Colonic mucosa (tissue), 4 donors: Measurements from ENCODE around the gene CHD2. TPM values are rescaled to one million over a fixed set of nuclear protein-coding genes. Genes with fewer than 3 reads are reported as not detected.

Source experiments
- DNase-seq: peaks from one replicate; pipeline ENCODE4 v3.0.0-alpha.2; 2020
- H3K27ac ChIP-seq: fragments of 200-600 bp; one replicate; pipeline ENCODE4 v1.8.0; 2021
- H3K27me3 ChIP-seq: fragments of 200-600 bp; one replicate; pipeline ENCODE4 v1.8.0; 2021
- H3K36me3 ChIP-seq: fragments of 200-600 bp; one replicate; pipeline ENCODE4 v1.8.0; 2021
- H3K4me1 ChIP-seq: fragments of 200-600 bp; one replicate; pipeline ENCODE4 v1.8.0; 2021; ENCODE audit warnings: mild to moderate bottlenecking
- H3K4me3 ChIP-seq: fragments of 200-600 bp; one replicate; pipeline ENCODE4 v1.8.0; 2021
- H3K9ac ChIP-seq, 2 donors: one replicate each; pipeline ENCODE4 v1.7.0; 2013; ENCODE audit warnings: control low read depth in 2 of 2, low read depth in 2 of 2, low read length in 2 of 2
- H3K9me3 ChIP-seq: fragments of 200-600 bp; one replicate; pipeline ENCODE4 v1.8.0; 2021
- intact Hi-C: fragments of 100-400 bp; cut with DNase I; formaldehyde crosslinking; loops from one replicate; pipeline ENCODE4 v1.14.1; 2022
- total RNA-seq, 2 donors: library from RNA; stranded (reverse); fragmentation: NEBNext Ultra II Directional in 1 of 2; extraction: Animal tissue kit (Norgen Biotek cat#: 25700) in 1 of 2; gene quantifications; one replicate each; pipeline ENCODE4 v1.2.1, GENCODE V29; 2021
- TF ChIP-seq, protein P1 (sequence below): fragments of 200-600 bp; IDR thresholded peaks from one replicate; pipeline ENCODE4 v1.8.0; 2022; ENCODE audit warnings: antibody characterized with exemption, mild to moderate bottlenecking
- donor health status: healthy.
- donor health status: DM: no; HTN: no; CAD: no.
- donor health status: DM: no; HTN: no; CAD: no.

The CHD2 gene
- total RNA-seq, 2 donors from 2014 or later: 87.5 to 121 TPM

DNA sequence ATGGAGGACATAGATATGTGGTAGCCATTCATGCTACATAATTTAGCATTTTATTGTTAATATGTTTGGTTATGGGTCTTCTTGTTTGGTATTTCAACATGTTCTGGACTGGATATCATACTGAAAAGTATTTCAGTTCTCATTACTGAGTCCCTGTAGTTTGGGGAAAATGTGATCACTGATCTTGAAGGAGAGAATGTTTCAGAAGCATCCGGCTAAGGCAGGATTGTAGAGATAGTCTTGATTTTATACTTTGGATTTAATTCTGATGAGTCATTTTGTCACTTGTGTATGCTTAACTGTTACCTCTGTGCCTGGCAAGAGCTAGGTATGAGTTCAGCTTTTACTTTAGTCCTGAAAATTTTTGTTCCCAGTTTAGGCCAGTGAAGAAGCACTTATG lies 7.1 kb downstream of the CHD2 start:
- Histone ChIP-seq H3K9me3 (no peaks in the 10 kb centered on the region), H3K36me3 (no peaks in the 10 kb centered on the region), H3K9ac (peak overlapping the region in 1 of 2 donors; percentile 96), H3K4me1 (peaks cover 31% of the 10 kb centered on the region), H3K4me3 (no peak overlapping the region), H3K27me3 (no peaks in the 10 kb centered on the region), H3K27ac (peak overlapping the region; percentile 98)
- TF ChIP-seq, protein P1, sequence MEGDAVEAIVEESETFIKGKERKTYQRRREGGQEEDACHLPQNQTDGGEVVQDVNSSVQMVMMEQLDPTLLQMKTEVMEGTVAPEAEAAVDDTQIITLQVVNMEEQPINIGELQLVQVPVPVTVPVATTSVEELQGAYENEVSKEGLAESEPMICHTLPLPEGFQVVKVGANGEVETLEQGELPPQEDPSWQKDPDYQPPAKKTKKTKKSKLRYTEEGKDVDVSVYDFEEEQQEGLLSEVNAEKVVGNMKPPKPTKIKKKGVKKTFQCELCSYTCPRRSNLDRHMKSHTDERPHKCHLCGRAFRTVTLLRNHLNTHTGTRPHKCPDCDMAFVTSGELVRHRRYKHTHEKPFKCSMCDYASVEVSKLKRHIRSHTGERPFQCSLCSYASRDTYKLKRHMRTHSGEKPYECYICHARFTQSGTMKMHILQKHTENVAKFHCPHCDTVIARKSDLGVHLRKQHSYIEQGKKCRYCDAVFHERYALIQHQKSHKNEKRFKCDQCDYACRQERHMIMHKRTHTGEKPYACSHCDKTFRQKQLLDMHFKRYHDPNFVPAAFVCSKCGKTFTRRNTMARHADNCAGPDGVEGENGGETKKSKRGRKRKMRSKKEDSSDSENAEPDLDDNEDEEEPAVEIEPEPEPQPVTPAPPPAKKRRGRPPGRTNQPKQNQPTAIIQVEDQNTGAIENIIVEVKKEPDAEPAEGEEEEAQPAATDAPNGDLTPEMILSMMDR: no peak
- no peak for DNase-seq
- intact Hi-C loops: no loop called here

GRCh38 chr15:92907896-92908712 lies 8.0 kb downstream of the CHD2 start:
- Histone ChIP-seq H3K27ac (peak overlapping the region; percentile 98), H3K4me3 (no peak overlapping the region), H3K9me3 (no peaks in the 10 kb centered on the region), H3K9ac (peak overlapping the region in 1 of 2 donors; percentile 96), H3K27me3 (no peaks in the 10 kb centered on the region), H3K4me1 (peaks cover 36% of the 10 kb centered on the region), H3K36me3 (no peaks in the 10 kb centered on the region)
- no peak for DNase-seq
- TF ChIP-seq, protein P1: no peak
- intact Hi-C loops: no loop called here

DNA sequence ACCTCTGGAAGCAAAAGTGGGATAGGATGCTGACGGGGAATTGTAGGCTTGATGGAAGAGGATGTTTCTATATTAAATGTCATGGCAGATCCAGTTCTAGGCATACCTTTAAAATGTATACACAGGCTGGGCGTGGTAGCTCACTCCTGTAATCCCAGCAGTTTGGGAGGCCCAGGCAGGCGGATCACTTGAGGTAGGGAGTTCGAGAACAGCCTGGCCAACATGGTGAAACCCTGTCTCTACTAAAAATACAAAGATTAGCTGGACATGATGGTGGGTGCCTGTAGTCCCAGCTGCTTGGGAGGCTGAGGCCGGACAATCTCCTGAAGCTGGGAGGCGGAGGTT lies 8.6 kb downstream of the CHD2 start:
- intact Hi-C loops: no loop called here
- Histone ChIP-seq H3K9me3 (no peaks in the 10 kb centered on the region), H3K27ac (peak overlapping the region; percentile 98), H3K4me3 (no peak overlapping the region), H3K27me3 (no peaks in the 10 kb centered on the region), H3K4me1 (peaks cover 40% of the 10 kb centered on the region), H3K9ac (peak overlapping the region in 1 of 2 donors; percentile 96), H3K36me3 (no peaks in the 10 kb centered on the region)
- DNase-seq: no peak
- TF ChIP-seq, protein P1: no peak

GRCh38 chr15:92909136-92909781 lies 9.1 kb downstream of the CHD2 start:
- peak overlapping the region; percentile 98 for H3K27ac ChIP-seq
- H3K36me3 ChIP-seq: no peaks in the 10 kb centered on the region
- no peak overlapping the region for H3K9ac ChIP-seq
- intact Hi-C loops: no loop called here
- H3K9me3 ChIP-seq: no peaks in the 10 kb centered on the region
- no peak for DNase-seq
- no peaks in the 10 kb centered on the region for H3K27me3 ChIP-seq
- TF ChIP-seq, protein P1: no peak
- H3K4me1 ChIP-seq: peaks cover 45% of the 10 kb centered on the region
- H3K4me3 ChIP-seq: no peak overlapping the region

DNA sequence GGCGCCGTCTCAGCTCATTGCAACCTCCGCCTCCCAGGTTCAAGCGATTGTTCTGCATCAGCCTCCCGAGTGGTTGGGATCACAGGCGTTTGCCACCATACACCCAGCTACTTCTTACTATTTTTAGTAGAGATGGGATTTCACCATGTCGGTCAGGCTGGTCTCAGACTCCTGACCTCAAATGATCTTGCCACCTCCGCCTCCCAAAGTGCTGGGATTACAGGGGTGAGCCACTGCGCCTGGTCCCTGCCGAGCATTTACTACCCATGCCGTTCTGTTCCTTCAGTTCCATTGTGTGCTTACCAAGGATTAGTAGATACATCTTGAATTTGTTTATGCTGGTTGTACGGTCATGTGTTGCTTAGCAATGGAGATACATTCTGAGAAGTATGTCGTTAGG lies 10.3 kb downstream of the CHD2 start:
- H3K27me3 ChIP-seq: no peaks in the 10 kb centered on the region
- peaks cover 49% of the 10 kb centered on the region for H3K4me1 ChIP-seq
- TF ChIP-seq, protein P1: no peak
- H3K9me3 ChIP-seq: no peaks in the 10 kb centered on the region
- no peak overlapping the region for H3K9ac ChIP-seq
- peak; percentile 17 for DNase-seq
- H3K27ac ChIP-seq: no peak overlapping the region
- no peaks in the 10 kb centered on the region for H3K36me3 ChIP-seq
- intact Hi-C loops: no loop called here
- no peak overlapping the region for H3K4me3 ChIP-seq
